PC-3 (cell line): Measurements from ENCODE around the gene NKX2-3. TPM values are rescaled to one million over a fixed set of nuclear protein-coding genes. Genes with fewer than 3 reads are reported as not detected.

ENCODE experiments used
- ATAC-seq: fragments of 200-7000 bp; cut with Tn5 transposase; 2 replicates; pipeline ENCODE4 v1.9.1; 2020; ENCODE audit warnings: mild to moderate bottlenecking, moderate library complexity
- BruUV-seq: library from RNA; stranded (reverse); fragments of 400-500 nt; replicated peaks from 2 replicates; lab custom pipeline; 2021; lab: Mats Ljungman, UMichigan
- CTCF ChIA-PET: fragments of 300-600 bp; sonication (Branson Sonifier 250); formaldehyde crosslinking; loops from one replicate; lab custom pipeline; 2022; ENCODE audit warnings: antibody characterized with exemption; lab: Charles Lee
- POLR2A ChIA-PET: fragments of 300-600 bp; sonication (Branson Sonifier 250); formaldehyde crosslinking; loops from one replicate; lab custom pipeline; 2022; ENCODE audit warnings: antibody characterized with exemption; ENCODE audit not compliant: unreplicated experiment; lab: Charles Lee
- DNase-seq: peaks from one replicate; pipeline ENCODE4 v3.0.0-alpha.2; 2015
- H2AFZ ChIP-seq: fragments of 300-600 bp; sonication (generic); 2 replicates; pipeline ENCODE4 v1.6.0; 2016; ENCODE audit warnings: antibody characterized with exemption, low read length
- H3F3A ChIP-seq: fragments of 300-600 bp; sonication (generic); one replicate; pipeline ENCODE4 v1.6.0; 2017; ENCODE audit warnings: antibody characterized with exemption, low read length, control low read depth, mild to moderate bottlenecking; ENCODE audit not compliant: unreplicated experiment
- H3K27ac ChIP-seq: fragments of 300-600 bp; sonication (generic); 2 replicates; pipeline ENCODE4 v1.5.1; 2016; ENCODE audit warnings: mild to moderate bottlenecking, low read length
- H3K27me3 ChIP-seq: fragments of 300-600 bp; sonication (generic); 2 replicates; pipeline ENCODE4 v1.6.1; 2016; ENCODE audit warnings: low read length, mixed read lengths
- H3K36me3 ChIP-seq: fragments of 300-600 bp; sonication (generic); 2 replicates; pipeline ENCODE4 v1.6.1; 2016; ENCODE audit warnings: low read depth, mixed run types, low read length, mixed read lengths
- H3K4me1 ChIP-seq: fragments of 300-600 bp; sonication (generic); 2 replicates; pipeline ENCODE4 v1.5.1; 2016; ENCODE audit warnings: low read length; ENCODE audit not compliant: insufficient read depth
- H3K4me2 ChIP-seq: fragments of 300-600 bp; sonication (generic); 2 replicates; pipeline ENCODE4 v1.6.0; 2016; ENCODE audit warnings: low read length
- H3K4me3 ChIP-seq: fragments of 300-600 bp; sonication (generic); 2 replicates; pipeline ENCODE4 v1.5.1; 2016; ENCODE audit warnings: mild to moderate bottlenecking, low read length, mixed read lengths
- H3K79me2 ChIP-seq: fragments of 300-600 bp; sonication (generic); 2 replicates; pipeline ENCODE4 v1.6.1; 2017; ENCODE audit warnings: low read length, mixed read lengths
- H3K9ac ChIP-seq: fragments of 300-600 bp; sonication (generic); 2 replicates; pipeline ENCODE4 v1.6.0; 2016; ENCODE audit warnings: mild to moderate bottlenecking, low read length
- H3K9me2 ChIP-seq: fragments of 300-600 bp; sonication (generic); replicated peaks from 2 replicates; pipeline ENCODE4 v1.6.1; 2016; ENCODE audit warnings: mixed run types, low read length, mixed read lengths
- H3K9me3 ChIP-seq: fragments of 300-600 bp; sonication (generic); 2 replicates; pipeline ENCODE4 v1.6.1; 2016; ENCODE audit warnings: low read length, mixed read lengths
- H4K20me1 ChIP-seq: fragments of 300-600 bp; sonication (generic); 2 replicates; pipeline ENCODE4 v1.6.1; 2016; ENCODE audit warnings: low read length, mixed read lengths
- EZH2 ChIP-seq: fragments of 300-600 bp; sonication (generic); IDR thresholded peaks from one replicate; pipeline ENCODE4 v1.6.1; 2017; ENCODE audit warnings: antibody characterized with exemption, mild to moderate bottlenecking, low read length; ENCODE audit not compliant: unreplicated experiment
- EZH2phosphoT487 ChIP-seq: fragments of 300-600 bp; sonication (generic); IDR thresholded peaks from 2 replicates; pipeline ENCODE4 v1.6.1; 2018; ENCODE audit warnings: mild to moderate bottlenecking, antibody characterized with exemption, low read length, borderline replicate concordance
- intact Hi-C: fragments of 100-400 bp; cut with micrococcal nuclease; formaldehyde crosslinking; loops from 2 replicates; pipeline ENCODE4 v1.9.0; 2023
- total RNA-seq: library from RNA; depleted of rRNA; stranded (reverse); fragments of >200 nt; gene quantifications from 2 replicates; pipeline ENCODE4 v1.2.3, GENCODE V29; 2014
- TF ChIP-seq, protein P1 (sequence below): fragments of 300-600 bp; sonication (generic); conservative IDR thresholded peaks from 2 replicates; pipeline ENCODE4 v1.5.1; 2017; ENCODE audit warnings: antibody characterized with exemption, low read depth, mild to moderate bottlenecking, low read length

Gene NKX2-3
- total RNA-seq, 1 experiment from 2014 or later: 0.07 TPM

DNA sequence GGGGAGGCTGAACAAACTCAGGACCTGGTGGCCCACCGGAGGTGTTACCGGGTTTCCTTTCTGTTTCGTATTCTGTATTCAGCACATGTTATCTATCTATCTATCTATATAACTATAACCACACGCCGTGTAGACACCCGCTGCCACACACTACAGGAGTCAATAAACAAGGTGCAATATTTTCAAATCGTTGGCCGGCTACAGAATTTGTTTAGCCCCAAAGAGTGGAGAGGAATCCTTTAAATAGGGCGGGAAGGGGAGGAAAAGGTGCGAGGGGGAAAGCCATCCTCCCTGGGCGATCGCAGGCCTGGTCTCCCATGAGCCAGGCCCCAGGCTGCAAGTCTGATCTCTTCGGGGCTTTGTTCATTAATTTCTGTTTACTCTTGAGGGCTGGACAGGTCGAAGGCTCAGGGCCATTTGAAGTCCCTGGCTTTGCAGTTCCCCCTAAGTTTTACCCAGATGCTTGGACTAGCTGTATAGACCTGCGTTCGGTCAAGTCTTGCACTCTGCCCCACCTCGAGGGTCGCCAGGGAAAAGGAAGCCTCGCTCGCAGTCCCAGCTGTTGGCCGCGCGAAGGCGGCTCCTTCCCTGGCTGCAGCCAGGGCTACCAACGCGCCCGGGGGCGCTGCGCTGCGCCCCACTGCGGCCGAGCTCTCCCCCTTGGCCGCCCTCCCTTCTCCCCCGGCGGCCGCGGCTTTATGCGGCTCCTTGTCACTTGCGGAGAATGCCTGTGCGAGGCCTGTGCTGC is 3.8 kb downstream of the NKX2-3 start:
- Histone ChIP-seq H3K36me3 (no peaks in the 10 kb centered on the region), H3K27ac (no peak overlapping the region), H3F3A (no peaks in the 10 kb centered on the region), H3K4me1 (0 out of 2 replicates have a peak, but pooled peaks cover 5% of the 10 kb centered on the region), H3K79me2 (no peaks in the 10 kb centered on the region), H3K9ac (no peak overlapping the region), H3K27me3 (peaks cover 54% of the 10 kb centered on the region), H2AFZ (no peak overlapping the region), H3K4me3 (no peak overlapping the region), H4K20me1 (no peaks in the 10 kb centered on the region), H3K9me2 (no peaks in the 10 kb centered on the region), H3K4me2 (no peak overlapping the region), H3K9me3 (no peaks in the 10 kb centered on the region)
- ATAC-seq: no peak
- TF ChIP-seq EZH2 (no peak), EZH2phosphoT487 (no peak)
- TF ChIP-seq, protein P1, sequence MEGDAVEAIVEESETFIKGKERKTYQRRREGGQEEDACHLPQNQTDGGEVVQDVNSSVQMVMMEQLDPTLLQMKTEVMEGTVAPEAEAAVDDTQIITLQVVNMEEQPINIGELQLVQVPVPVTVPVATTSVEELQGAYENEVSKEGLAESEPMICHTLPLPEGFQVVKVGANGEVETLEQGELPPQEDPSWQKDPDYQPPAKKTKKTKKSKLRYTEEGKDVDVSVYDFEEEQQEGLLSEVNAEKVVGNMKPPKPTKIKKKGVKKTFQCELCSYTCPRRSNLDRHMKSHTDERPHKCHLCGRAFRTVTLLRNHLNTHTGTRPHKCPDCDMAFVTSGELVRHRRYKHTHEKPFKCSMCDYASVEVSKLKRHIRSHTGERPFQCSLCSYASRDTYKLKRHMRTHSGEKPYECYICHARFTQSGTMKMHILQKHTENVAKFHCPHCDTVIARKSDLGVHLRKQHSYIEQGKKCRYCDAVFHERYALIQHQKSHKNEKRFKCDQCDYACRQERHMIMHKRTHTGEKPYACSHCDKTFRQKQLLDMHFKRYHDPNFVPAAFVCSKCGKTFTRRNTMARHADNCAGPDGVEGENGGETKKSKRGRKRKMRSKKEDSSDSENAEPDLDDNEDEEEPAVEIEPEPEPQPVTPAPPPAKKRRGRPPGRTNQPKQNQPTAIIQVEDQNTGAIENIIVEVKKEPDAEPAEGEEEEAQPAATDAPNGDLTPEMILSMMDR: no peak
- CTCF ChIA-PET: no interaction called here
- intact Hi-C loops: no loop called here
- BruUV-seq: no TSS peak
- no peak for DNase-seq
- POLR2A ChIA-PET: no interaction called here

DNA sequence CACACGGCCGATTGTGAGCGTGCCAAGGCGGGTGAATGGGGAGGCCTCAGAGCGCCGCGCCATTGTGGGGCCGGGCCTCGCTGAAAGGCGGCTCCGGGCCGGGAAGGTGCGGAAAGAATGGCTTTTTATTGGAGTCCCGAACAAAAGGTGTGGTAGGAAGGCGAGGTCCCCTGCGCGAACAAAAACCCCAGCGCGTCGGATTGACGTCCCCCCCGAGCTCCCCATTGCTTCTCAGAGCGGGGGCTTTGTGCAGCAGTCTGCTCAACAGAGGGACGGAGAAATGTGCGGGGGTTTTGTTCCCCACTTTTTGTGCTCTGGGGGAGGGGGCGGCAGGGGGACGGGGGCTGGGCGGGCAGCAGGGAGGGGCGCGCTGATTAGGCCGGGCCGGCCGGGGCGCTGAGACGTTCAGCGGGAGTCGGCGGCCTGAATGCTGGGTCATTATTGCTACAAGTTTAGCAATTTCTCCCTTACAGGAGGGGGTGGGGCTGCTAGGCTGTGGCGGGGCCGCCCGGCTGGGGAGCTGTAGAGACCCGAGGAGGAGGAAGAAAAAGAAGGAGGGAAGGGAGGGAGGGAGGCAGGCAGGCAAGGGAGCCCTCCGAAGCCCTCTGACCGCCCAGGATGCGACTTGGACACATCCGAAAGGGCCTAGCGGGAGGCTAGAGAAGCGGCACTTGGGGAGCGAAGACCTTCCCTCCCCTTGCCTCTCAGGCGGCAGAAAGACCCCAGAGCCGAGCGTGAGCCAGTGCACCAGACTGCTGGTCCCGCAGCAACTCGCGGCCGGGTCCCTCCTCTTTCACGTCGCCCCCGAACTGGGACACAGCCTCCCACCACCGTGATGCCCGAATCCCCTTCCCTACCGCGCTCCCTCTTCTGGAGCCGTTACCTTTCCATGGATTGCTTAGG is 4.6 kb downstream of the NKX2-3 start:
- BruUV-seq: no TSS peak
- no peak overlapping the region for H3K4me3 ChIP-seq
- H3K79me2 ChIP-seq: no peaks in the 10 kb centered on the region
- DNase-seq (no peak), ATAC-seq (no peak)
- 0 out of 2 replicates have a peak, but pooled peaks cover 5% of the 10 kb centered on the region for H3K4me1 ChIP-seq
- no peaks in the 10 kb centered on the region for H4K20me1 ChIP-seq
- H3K9me3 ChIP-seq: no peaks in the 10 kb centered on the region
- no peak for TF ChIP-seq EZH2phosphoT487
- no peak for TF ChIP-seq EZH2
- TF ChIP-seq, protein P1: no peak
- H3K4me2 ChIP-seq: no peak overlapping the region
- no peaks in the 10 kb centered on the region for H3K9me2 ChIP-seq
- CTCF ChIA-PET: no interaction called here
- no peaks in the 10 kb centered on the region for H3K36me3 ChIP-seq
- no peak overlapping the region for H2AFZ ChIP-seq
- H3K27me3 ChIP-seq: peaks cover 48% of the 10 kb centered on the region
- H3K9ac ChIP-seq: no peak overlapping the region
- H3F3A ChIP-seq: no peaks in the 10 kb centered on the region
- POLR2A ChIA-PET: no interaction called here
- no peak overlapping the region for H3K27ac ChIP-seq
- intact Hi-C loops: no loop called here
